Measurements from ENCODE around the gene YEATS2. TPM values are rescaled to one million over a fixed set of nuclear protein-coding genes. Genes with fewer than 3 reads are reported as not detected.

The YEATS2 gene
- polyA plus RNA-seq, 1 experiment: 35.5 TPM

DNA sequence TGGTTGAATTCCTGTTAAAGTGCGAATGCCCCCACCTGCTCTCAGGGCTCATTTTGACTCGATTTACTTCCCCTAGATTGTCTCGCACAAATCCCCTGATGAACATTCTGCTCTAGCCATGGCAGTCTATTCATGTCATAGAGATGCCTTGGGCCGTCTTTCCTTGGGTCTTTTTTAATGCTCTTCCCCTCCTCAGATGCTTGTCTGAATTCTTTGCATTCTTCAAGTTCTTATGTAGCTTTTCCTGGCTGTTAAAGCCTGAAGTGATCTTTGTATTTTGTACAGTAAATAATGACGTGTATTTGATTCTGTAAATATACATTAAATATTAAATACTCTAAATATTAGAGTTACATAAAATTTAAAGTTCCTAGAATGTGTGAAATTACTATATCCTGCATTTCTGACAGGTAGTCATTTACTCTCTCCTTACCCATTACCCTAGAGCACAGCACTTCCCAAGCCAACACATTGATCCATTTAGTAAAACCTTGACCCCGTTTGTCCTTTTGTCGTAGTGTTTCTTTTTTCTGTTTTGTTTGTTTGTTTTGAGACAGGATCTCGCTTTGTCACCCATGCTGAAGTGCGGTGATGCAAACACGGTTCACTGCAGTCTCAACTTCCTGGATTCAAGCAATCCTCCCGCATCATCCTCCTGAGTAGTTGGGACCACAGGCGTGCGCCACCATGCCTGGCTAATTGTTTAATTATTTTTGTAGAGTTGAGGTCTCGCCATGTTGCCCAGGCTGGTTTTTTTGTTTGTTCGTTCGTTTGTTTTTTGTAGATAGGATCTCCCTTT lies 47.9 kb downstream of the YEATS2 start:
- Histone ChIP-seq H3K36me3 (ENCODE audit: control insufficient read depth, insufficient read depth, low read length) (no peaks in the 10 kb centered on the region; the same call in 1 of the 2 replicates), H3K4me3 (ENCODE audit: low read depth, low read length) (no peak overlapping the region), H3K27me3 (ENCODE audit: control insufficient read depth, insufficient read depth, low read length) (no peaks in the 10 kb centered on the region)
- POLR2A ChIA-PET: no interaction called here
- CTCF ChIA-PET: no interaction called here
- no peak for DNase-seq (ENCODE audit: low read depth)
- TF ChIP-seq, protein P1, sequence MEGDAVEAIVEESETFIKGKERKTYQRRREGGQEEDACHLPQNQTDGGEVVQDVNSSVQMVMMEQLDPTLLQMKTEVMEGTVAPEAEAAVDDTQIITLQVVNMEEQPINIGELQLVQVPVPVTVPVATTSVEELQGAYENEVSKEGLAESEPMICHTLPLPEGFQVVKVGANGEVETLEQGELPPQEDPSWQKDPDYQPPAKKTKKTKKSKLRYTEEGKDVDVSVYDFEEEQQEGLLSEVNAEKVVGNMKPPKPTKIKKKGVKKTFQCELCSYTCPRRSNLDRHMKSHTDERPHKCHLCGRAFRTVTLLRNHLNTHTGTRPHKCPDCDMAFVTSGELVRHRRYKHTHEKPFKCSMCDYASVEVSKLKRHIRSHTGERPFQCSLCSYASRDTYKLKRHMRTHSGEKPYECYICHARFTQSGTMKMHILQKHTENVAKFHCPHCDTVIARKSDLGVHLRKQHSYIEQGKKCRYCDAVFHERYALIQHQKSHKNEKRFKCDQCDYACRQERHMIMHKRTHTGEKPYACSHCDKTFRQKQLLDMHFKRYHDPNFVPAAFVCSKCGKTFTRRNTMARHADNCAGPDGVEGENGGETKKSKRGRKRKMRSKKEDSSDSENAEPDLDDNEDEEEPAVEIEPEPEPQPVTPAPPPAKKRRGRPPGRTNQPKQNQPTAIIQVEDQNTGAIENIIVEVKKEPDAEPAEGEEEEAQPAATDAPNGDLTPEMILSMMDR (IDR thresholded peaks at IDR 0.05; ENCODE audit: insufficient read depth, low read depth, low read length): no peak

DNA sequence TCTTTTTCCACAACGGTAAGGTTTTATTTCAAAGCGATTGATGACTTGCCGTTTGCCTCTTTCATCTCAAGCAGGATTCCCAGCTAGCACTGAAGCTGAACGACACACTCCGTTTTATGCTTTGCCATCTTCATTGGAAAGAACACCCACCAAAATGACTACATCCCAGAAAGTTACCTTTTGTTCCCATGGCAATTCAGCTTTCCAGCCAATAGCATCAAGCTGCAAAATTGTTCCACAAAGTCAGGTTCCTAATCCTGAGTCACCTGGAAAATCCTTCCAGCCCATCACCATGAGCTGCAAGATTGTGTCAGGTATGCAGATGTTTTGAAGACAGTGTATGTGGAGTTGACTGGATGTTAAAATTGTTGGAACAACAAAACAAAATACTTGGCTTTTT lies 56.5 kb downstream of the YEATS2 start:
- ChIA-PET CTCF (interaction anchor here (1.8 kb wide), 1 partner anchor 13 kb away, joined by 3 read pairs; no protein-coding TSS in a partner anchor), POLR2A (no interaction called here)
- TF ChIP-seq, protein P1 (IDR thresholded peaks at IDR 0.05; ENCODE audit: insufficient read depth, low read depth, low read length): no peak
- DNase-seq (ENCODE audit: low read depth): no peak
- Histone ChIP-seq H3K4me3 (ENCODE audit: low read depth, low read length) (no peak overlapping the region), H3K36me3 (ENCODE audit: control insufficient read depth, insufficient read depth, low read length) (peaks cover 15% of the 10 kb centered on the region), H3K27me3 (ENCODE audit: control insufficient read depth, insufficient read depth, low read length) (no peaks in the 10 kb centered on the region)

DNA sequence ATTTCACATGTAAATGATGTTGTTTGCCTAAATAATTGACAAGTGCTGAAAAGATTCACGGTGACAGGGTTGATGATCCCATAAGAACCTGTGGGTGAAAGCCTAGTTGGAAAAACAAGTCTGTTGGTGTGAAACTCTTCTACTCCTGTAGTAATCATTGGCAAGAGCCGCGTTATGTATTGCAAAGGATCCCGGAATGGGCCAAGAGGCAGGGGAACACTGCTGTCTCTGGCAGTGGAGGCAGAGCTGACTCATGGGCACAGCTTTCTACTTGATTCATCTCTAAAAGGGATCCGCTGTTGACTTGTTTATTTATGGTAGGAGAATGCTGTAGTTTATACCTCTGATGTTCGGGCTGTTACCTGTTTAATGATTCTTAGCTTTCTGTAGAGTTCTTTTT lies 64.7 kb downstream of the YEATS2 start:
- H3K27me3 ChIP-seq (ENCODE audit: control insufficient read depth, insufficient read depth, low read length): no peaks in the 10 kb centered on the region
- ChIA-PET POLR2A (interaction anchor here (0.7 kb wide), 1 partner anchor 8 kb away, joined by 5 read pairs; no protein-coding TSS in a partner anchor), CTCF (interaction anchor here (1.3 to 1.5 kb wide), 2 partner anchors 10 to 283 kb away, joined by 3 read pairs; no protein-coding TSS in a partner anchor)
- no peak for DNase-seq (ENCODE audit: low read depth)
- TF ChIP-seq, protein P1 (IDR thresholded peaks at IDR 0.05; ENCODE audit: insufficient read depth, low read depth, low read length): no peak
- H3K4me3 ChIP-seq (ENCODE audit: low read depth, low read length): no peak overlapping the region
- H3K36me3 ChIP-seq (ENCODE audit: control insufficient read depth, insufficient read depth, low read length): peaks cover 6% of the 10 kb centered on the region; the same call in 1 of the 2 replicates

DNA sequence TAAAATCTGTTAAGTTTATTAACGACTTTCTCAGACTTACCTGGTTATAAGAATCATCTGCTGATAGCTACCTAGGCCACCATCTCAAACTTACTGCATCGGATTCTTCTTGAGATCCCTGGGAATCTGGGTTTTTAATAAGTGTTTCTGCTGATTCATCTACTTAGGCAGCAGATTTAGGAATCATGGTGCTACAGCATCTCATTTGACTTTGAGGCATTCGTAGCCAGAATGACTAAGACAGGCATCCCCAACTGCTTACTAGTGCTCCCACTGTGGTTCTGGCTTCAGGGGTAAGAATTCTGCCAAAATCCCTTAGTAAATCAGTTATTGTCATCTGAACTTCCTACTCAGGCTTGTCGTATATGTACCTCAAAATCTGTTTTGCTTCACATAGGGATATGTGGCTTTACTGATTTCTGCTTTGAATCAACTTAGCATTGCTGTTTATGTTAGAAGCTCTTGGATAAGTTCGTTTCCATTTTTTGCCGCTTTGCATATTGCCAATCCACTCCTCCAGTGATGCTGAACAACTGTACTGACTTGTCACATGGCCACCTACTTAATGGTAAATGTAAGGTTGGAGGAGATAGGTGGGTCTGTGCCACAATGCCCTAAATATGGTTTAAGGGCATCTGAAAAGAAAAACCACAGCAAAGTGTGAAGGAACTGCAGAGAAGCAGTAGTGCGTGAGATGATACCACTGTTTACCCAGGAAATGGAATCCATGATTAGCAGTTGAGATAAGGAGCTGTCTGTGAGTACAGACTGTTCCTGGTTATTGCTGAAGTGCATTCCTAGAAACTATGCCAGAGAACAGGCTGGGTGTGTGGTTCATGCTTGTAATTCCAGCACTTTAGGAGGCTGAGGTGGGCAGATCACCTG lies 67.5 kb downstream of the YEATS2 start:
- Histone ChIP-seq H3K36me3 (ENCODE audit: control insufficient read depth, insufficient read depth, low read length) (peaks cover 2% of the 10 kb centered on the region; the same call in 1 of the 2 replicates), H3K27me3 (ENCODE audit: control insufficient read depth, insufficient read depth, low read length) (no peaks in the 10 kb centered on the region), H3K4me3 (ENCODE audit: low read depth, low read length) (no peak overlapping the region)
- CTCF ChIA-PET: interaction anchor here (0.7 to 2.3 kb wide), 7 partner anchors 10 to 295 kb away, joined by 3 to 9 read pairs (median 5); partner anchors contain the start of genes KLHL24 and PARL
- TF ChIP-seq, protein P1 (IDR thresholded peaks at IDR 0.05; ENCODE audit: insufficient read depth, low read depth, low read length): no peak
- peak; percentile 66 for DNase-seq (ENCODE audit: low read depth)
- POLR2A ChIA-PET: interaction anchor here (0.6 to 1.0 kb wide), 2 partner anchors 9 to 58 kb away, joined by 4 to 5 read pairs; no protein-coding TSS in a partner anchor

Measured in BJ (cell line).